ENCODE results near the gene CR1.
"Not testable (repeated sequence)": the region's sequence is repeated elsewhere in the genome, so short reads cannot be mapped to it uniquely, and the experiment has no call there.

CR1 gene

GRCh38 chr1:207646944-207647579 lies 151.1 kb downstream of the CR1 start:
- DNase-seq = no peak

DNA sequence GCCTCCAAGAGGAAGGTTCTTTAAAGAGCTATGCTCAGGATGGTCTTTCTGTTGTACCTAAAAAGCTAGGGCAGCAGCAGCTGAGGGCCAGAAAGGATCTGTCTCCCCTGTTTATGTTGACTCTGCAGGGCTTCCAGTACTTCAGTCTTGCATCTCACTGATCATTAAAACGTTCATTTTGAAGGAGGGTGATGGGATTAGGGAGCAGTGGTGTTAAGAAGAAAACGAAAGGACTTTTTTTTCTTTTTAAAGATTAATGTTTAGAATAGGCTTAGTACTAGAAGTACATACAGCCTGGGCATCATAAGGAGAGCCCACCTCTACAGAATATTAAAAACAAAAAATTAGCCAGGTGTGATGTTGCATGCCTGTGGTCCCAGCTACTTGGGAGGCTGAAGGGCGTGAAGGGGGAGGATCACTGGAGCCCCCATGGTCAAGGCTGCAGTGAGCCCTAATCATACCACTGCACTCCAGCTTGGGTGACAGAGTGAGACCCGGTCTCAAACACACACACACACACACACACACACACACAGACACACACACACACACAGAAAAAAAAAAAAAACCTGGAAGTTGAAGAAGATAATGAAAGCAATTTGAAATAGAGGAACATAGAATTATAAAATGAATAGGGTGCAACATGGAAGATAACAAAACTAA lies 151.8 kb downstream of the CR1 start:
- no peak for DNase-seq

DNA sequence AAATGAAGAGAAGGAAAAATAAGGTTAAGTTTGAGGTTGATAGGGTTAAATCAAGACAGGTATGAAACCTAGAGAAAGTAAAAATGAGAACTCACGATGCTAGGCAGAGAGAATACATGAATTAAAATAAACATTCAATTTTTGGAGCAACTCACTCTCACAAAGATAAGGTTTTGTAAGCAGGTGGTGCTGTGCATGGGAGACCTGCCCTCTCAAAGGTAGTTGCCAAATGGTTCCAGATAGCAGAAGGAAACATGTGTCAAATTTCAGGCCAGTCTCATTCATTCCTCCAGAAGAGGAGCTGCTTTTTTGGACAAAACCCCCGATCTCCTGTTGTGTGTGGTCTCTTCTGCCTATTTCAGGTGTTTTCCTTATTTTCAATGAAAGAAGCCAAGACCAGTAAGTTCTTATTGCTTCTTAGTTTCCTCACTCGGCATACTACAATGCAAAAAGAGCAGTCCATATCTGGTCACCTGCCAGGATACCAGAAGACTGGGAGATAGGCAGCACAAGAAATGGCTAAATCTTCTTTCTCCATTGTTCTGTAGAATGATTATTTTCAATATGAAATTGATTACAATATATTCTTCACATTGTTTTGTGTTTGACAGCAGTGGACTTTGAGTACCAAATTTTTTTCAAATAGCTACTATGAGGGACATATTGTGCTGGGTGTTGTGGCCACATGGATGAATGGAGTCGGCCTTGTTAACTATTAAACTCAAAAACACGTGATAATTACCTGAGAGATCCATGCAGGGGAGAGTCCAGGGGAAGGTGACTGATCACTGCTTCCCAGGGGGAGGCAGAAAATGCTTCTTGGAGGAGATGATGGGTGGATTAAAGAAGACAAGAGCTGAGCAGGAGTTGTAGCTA lies 152.6 kb downstream of the CR1 start:
- no peak for DNase-seq

GRCh38 chr1:207649210-207649753 lies 153.3 kb downstream of the CR1 start:
- DNase-seq = no peak

GRCh38 chr1:207649865-207650580 lies 154.1 kb downstream of the CR1 start:
- no peak for DNase-seq

GRCh38 chr1:207651583-207651982 lies 155.6 kb downstream of the CR1 start:
- DNase-seq = no peak

DNA sequence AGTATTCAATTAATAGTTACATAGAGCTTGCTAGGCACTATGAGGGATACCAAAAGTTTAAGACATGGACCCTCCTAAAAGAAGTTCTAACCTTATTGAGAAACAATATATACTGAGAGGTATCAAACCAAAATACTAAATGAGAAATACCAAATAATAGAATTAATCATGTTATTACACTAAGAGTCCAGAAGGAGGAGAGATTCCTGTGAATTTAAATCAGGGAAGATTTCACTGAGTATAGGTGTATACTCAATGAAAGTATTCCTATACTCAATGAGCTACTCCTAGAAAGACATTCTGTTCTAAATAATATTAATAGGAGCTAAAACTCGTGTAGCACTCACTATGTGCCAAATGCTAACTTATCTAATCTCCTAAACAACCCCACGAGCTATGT lies 158.4 kb downstream of the CR1 start:
- no peak for DNase-seq

DNA sequence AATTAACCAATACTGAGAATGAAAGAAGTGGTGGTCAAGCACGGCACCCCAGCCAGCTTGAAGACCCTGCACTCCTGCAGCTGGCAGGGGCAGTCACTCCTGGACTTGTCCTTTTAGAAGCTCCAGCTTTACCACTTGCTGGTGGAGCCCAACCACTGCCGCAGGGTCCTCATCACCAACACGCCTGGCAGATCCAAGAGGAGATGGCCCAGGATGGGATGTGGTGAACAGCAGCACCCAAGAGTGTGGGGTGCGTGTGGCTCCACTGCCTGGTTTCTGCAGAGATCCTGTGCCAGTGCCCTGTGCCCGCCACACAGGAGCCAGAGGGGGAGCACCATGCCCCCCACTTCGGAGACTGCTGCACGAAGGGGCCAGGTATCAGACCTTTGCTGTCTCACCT lies 162.5 kb downstream of the CR1 start:
- no peak for DNase-seq

- no peak for DNase-seq
Observed at GRCh38 chr1:207658904-207659485, 163.0 kb downstream of the CR1 start.

GRCh38 chr1:207659545-207660153 lies 163.7 kb downstream of the CR1 start:
- DNase-seq = no peak

DNA sequence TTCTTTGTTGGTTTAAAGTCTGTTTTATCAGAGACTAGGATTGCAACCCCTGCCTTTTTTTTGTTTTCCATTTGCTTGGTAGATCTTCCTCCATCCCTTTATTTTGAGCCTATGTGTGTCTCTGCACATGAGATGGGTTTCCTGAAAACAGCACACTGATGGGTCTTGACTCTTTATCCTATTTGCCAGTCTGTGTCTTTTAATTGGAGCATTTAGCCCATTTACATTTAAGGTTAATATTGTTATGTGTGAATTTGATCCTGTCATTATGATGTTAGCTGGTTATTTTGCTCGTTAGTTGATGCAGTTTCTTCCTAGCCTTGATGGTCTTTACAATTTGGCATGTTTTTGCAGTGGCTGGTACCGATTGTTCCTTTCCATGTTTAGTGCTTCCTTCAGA lies 165.5 kb downstream of the CR1 start:
- DNase-seq = not testable (repeated sequence)

- no peak for DNase-seq
Observed at GRCh38 chr1:207666342-207666741, 170.4 kb downstream of the CR1 start.

DNA sequence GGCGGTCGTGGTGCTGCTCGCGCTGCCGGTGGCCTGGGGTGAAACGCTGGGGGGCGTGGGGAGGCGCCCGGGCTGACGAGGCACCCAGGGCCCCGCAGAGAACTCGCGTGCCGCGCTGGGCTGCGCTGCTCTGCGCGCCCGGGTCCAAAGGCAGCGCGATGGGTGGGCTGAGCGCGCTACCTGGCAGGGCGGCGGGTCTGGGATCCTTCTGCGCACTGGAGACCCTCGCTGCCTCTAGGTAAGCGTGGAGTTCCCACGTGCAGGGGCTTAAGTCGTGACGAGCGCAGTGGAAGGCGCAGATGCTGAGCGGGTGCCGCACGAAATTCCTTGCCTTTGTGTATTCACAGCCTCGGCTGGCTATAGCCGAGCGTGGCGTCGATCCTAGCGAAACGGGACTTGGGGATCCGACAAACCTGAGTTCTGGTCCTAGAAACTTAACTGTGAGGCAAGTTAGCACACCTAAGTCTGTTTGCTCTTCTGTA lies 173.6 kb downstream of the CR1 start:
- no peak for DNase-seq

GRCh38 chr1:207670192-207670591 lies 174.2 kb downstream of the CR1 start:
- no peak for DNase-seq

- DNase-seq = no peak
Observed at GRCh38 chr1:207670997-207671396, 175.0 kb downstream of the CR1 start.

- peak; percentile 49 for DNase-seq
Observed at GRCh38 chr1:207672522-207673130, 176.7 kb downstream of the CR1 start.

- no peak for DNase-seq
Observed at GRCh38 chr1:207673399-207673798, 177.4 kb downstream of the CR1 start.

DNA sequence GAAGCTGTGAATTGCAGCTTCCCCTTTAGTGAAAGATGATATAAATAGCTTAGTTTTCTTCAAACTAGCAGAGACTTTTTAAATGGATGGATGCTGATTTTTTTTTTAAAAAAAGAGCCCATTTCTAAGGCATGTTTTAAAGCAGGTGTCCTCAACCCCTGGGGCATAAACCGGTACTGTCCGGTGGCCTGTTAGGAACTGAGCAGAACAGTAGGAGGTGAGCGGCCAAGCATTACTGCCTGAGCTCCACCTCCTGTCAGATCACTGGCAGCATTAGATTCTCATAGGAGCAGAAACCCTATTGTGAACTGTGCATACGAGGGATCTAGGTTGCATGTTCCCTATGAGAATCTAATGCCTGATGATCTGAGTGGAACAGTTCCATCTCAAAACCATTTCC lies 180.2 kb downstream of the CR1 start:
- no peak for DNase-seq

GRCh38 chr1:207680590-207681388 lies 184.8 kb downstream of the CR1 start:
- DNase-seq = not testable (repeated sequence)

GRCh38 chr1:207682872-207683434 lies 187.0 kb downstream of the CR1 start:
- DNase-seq = not testable (repeated sequence)
